Stimulated activated CD4-positive, alpha-beta T cell treated with anti-CD3 and anti-CD28 coated beads, Interleukin-2, amount 100 ng/mL, for 4 hours (primary cell): ENCODE measurements around the gene LAMC1.

Experiments used
- DNase-seq: peaks from one replicate; pipeline ENCODE4 v3.0.0-alpha.2; 2020; ENCODE audit warnings: low read depth

LAMC1 gene

DNA sequence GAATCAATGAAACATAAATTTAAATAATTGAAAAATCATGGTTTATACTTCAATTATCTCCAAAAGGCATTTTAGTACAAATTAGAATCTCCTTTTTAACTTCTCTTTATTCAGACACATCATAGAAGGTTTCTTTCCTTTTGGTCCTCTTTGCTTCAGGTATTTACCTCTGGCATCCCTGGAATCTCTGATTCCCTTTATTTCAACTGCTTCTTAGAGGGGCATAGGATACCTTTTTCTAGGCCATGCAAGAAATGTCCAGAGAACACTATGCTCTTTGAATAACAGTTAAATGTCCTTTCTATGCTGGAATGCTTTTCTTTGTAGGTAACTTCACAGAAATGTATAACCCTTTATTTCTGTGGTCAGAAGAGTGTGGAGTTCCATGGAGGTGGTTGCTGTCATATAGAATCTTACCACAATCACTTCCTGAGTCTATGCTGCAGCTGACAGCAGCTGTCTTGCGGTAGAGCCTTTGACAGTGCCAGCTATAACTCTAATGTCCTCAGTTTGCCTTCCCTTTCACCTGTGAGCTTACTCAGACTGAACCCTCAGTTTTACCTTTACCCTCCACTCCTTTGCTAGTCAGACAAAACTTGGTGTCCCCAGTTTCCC is 171.4 kb downstream of the LAMC1 start:
- DNase-seq = no peak

- no peak for DNase-seq
These were observed 171.9 kb downstream of the LAMC1 start for GRCh38 chr1:183195142-183195574.
